Measurements from ENCODE around the gene WNT7A.
A peak's percentile ranks its signal among the peaks of the same experiment; 100 is the strongest.
"Not testable (repeated sequence)": the region's sequence is repeated elsewhere in the genome, so short reads cannot be mapped to it uniquely, and the experiment has no call there.

WNT7A gene

GRCh38 chr3:13879946-13880810 lies at the start of gene WNT7A:
Gene WNT7A, minus strand, starts transcription at chr3:13880071. Its CDS starts 255 bp downstream, at chr3:13879816.
- DNase-seq: peak; percentile 10 to 30

- not testable (repeated sequence) for DNase-seq
Observed at GRCh38 chr3:13928741-13929140, 48.9 kb upstream of the WNT7A start.

DNA sequence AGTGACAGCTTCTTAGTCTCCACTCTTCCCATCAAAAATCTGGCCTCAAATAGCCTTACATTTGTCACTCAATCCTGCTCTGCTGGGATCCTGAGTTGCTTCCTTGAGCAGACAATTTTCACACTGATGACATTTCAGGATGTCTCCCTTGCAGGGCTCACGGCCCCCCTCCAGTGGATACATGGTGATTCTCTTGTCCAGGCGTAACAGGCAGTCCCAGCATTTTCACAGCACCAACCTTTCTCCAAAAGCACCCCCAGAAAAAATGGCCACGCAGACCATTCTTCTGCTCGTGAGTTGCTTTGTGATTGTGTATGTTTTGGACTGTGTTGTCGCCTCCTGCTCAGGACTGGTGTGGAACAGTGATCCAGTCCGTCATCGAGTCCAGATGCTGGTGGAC lies 47.4 kb upstream of the WNT7A start:
- no peak for DNase-seq

DNA sequence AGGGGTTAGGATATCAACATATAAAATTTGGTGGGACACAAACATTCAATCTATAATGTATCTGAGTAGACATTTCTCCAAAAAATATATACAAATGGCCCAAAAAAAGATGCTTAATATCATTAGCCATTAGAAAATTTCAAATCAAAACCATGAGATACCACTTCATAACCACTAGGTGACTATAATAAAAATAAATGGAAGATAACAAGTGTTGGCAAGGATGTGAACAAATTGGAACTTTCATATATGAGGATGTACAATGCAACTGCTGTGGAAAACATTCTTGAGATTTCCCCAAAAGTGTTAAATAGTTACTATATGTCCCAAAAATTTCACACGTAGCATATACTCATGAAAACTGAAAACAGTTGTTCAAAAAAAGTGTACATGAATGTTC lies 36.5 kb upstream of the WNT7A start:
- no peak for DNase-seq

- DNase-seq: no peak
Observed at GRCh38 chr3:13902648-13903238, 22.9 kb upstream of the WNT7A start.

GRCh38 chr3:13901935-13902584 lies 22.2 kb upstream of the WNT7A start:
- DNase-seq: no peak

DNA sequence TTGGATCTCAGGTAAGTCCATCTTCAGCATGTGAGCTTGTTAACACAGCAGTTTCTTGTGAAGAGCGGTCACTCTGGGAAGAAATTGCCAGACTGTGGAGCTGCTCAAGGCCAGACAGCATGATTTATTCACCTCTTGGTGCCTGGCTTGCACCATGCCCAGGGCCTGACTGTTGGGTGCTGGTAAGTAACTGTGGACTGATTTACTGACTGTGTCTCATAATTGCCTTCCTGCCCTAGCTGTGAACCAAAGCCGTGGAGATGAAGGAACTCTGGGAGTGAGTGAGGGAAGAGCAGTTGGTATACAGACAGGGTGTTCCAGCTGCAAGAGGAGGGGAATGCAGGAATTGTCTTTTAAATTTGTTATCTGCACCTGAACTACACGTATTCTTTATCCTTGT lies 18.5 kb upstream of the WNT7A start:
- DNase-seq: no peak

GRCh38 chr3:13896473-13897154 lies 16.7 kb upstream of the WNT7A start:
- DNase-seq: peak; percentile 19 to 58

DNA sequence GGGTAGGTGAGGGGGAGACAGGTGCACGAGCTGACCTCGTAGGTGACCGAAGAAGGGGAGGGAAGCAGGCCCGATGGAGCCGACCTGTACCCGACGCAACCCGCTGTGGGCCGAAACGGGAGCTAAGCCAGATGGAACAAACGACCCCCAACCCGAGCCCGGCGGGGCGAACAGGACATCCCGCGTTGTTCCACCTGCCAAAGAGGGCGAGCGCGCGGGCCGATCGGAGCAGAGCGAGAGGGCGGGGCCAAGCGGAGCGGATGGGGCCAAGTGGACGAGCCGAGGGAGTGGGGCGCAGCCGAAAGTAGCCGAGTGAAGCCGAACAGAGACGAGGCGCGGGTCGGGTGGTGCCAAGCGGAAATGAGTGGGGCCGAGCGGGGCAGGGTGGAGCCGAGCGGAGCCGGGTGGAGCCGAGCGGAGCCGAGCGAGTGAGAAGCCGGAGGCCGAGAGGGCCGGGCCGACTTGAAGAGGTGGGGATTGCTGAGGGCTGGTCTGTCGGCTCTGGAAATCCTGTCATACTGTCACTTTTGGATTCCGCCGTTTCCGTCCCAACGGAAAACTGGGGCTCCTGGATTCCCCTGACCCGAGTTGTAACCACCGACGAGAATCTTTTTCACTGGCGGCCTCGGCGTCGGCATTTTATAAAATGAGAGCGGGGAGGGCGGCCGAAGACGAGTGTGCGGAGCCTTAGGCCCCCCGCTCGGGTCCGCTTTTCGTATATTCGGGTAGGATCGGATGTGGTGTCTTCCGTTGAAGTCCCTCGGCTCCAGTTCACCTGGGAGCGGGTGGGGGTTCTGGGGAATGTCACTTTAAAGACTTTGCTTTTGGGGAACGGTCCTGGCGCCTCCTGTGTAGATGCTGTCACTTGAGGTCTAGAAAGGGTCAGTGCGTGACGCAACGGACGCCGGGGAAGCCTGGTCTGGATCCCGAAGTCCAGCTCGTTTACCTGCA lies 15.6 kb upstream of the WNT7A start:
- DNase-seq: peak; percentile 78 to 85

- DNase-seq: no peak
Observed at GRCh38 chr3:13894807-13895154, 14.9 kb upstream of the WNT7A start.

DNA sequence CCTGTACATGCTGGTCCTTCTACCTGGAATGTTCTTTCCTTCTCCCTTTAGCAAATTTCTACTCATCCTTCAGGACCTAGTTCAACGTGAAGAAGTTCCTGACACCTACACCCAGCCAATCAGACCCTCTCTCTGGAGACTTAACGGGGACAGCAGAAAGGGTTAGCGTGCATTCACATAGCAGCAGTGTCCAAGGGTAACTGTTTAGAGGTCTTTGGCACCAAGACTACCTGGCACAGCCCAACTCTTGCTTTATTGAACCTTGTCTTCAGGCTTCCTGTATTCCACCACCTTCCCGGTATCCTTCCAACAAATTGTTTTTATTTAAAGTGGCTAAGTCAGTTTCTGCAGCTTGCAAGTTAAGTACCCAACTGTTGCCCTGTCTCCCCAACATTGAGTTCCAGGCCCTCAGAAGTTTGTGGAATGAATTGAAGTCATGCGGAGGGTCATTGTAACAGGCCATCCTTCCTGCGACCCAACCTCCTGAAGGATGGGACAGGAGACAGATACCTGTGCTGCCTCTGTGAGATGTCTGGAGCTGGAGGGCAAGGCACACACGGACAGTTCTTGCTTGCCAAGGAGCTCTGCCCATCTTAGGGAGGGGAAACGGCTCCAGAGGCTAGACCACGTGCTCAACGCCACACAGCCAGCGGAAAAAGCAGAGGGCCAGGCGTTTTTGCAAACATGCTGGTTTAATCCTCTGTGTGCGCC lies 14.4 kb upstream of the WNT7A start:
- DNase-seq: no peak

- no peak for DNase-seq
Observed at GRCh38 chr3:13892304-13892703, 12.4 kb upstream of the WNT7A start.

DNA sequence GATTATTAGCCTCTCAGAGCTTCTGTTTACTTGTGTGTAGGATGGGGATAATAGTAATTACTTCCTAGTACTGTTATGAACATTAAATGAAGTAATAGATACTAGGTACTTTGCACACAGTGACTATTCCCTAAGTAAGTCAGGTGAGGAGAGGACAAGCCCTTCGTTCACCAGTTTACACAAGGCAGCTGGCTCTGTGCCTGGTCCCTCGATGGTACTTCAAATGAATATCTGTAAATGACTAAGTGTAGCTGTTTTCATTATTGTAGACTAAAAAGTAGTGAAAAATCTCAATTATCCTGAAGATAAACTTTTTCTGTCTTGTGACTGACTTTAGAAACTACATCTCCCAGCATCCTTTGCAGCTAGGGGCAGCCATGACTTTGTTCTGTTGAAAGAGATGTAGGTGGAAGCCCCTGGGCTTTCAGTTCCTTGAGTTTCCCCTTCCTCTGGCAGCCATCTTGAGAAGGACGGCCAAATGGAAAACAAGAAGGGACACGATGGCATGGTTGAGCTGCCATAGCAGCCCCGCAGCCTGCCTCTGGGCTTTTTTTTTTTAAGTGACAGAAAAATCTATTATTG lies 11.7 kb upstream of the WNT7A start:
- DNase-seq: no peak

GRCh38 chr3:13891017-13891392 lies 11.1 kb upstream of the WNT7A start:
- DNase-seq: no peak

DNA sequence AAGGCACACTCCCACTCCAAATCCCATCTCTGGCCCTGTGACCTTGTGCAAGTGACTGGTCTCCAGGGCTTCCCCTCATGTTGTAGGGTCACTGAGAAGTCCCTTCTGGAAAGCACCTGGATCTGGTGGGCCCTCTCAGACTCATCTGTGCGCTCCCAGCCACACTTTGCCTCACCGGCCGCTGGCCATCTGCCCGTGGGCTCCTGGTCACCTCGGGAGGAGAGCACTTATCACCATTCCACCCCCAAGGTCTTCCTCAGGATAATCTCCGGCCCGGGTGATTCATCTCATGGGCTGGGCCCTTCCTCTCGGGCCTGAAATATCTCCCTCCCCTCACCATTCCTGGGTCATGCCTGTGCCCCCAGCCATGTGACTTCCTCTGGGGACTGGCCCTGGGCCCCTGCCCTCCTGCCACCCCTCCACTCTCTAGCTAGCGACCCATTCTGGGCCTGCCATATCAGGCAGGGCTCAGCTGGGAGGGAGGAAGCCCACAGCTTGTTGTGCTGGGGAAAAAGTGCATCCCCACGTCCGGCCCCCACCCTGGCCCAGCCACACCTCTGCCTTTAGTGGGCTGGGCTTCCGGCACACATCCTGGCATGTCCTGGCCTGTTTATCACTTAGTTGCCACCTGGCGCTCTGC lies 10.6 kb upstream of the WNT7A start:
- no peak for DNase-seq

GRCh38 chr3:13888576-13888975 lies 8.7 kb upstream of the WNT7A start:
- DNase-seq: no peak

GRCh38 chr3:13887495-13888300 lies 7.8 kb upstream of the WNT7A start:
- DNase-seq: peak in 1 of 2 donors; percentile 12

DNA sequence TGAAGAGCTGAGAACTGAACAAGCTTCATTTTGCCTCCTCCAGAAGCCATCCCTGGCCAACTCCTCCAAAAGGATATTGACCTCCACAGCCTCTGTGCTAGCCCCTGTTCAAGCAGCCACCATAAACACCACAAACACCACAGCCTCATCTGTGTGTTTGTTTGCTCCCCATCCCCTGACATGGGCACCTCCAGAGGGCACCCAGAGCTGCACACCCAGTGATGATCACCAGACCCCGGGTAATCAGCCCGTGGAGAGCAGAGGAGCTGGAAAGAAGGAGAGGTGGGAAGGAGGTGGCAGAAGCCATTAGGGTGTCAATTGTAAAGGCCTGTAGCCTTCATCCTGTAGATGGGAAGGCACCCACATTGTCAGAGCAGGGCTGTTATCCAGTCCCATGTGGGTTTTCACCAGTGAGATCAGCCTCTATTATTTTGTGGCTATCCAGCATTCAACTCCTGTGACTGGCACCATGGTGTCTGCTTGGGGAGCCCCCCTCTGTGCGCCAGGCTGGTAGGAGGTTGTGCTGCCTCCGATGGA lies 6.8 kb upstream of the WNT7A start:
- DNase-seq: no peak

- no peak for DNase-seq
Observed at GRCh38 chr3:13885704-13886010, 5.8 kb upstream of the WNT7A start.
